GM23248 (cell line): ENCODE results near the gene XKR8. TPM values are rescaled to one million over a fixed set of nuclear protein-coding genes. Genes with fewer than 3 reads are reported as not detected.

ENCODE experiments used
- DNase-seq: peaks from one replicate; pipeline ENCODE4 v3.0.0-alpha.2; 2015
- H2AFZ ChIP-seq: fragments of 200-600 bp; sonication (generic); 2 replicates; pipeline ENCODE4 v1.6.1; 2016; ENCODE audit warnings: antibody characterized with exemption
- H3F3A ChIP-seq: fragments of 200-600 bp; sonication (generic); 2 replicates; pipeline ENCODE4 v1.6.1; 2016; ENCODE audit warnings: mild to moderate bottlenecking, antibody characterized with exemption, mixed run types; ENCODE audit not compliant: insufficient read depth
- H3K27ac ChIP-seq: fragments of 200-600 bp; sonication (generic); 2 replicates; pipeline ENCODE4 v1.5.1; 2016; ENCODE audit warnings: mild to moderate bottlenecking
- H3K27me3 ChIP-seq: fragments of 200-600 bp; sonication (generic); replicated peaks from 2 replicates; pipeline ENCODE4 v1.6.1; 2016; ENCODE audit warnings: mild to moderate bottlenecking; ENCODE audit not compliant: insufficient read depth
- H3K36me3 ChIP-seq: fragments of 200-600 bp; sonication (generic); 2 replicates; pipeline ENCODE4 v1.6.1; 2016; ENCODE audit warnings: low read depth, mild to moderate bottlenecking
- H3K4me1 ChIP-seq: fragments of 200-600 bp; sonication (generic); 2 replicates; pipeline ENCODE4 v1.6.1; 2016; ENCODE audit warnings: mild to moderate bottlenecking; ENCODE audit not compliant: insufficient read depth
- H3K4me2 ChIP-seq: fragments of 200-600 bp; sonication (generic); one replicate; pipeline ENCODE4 v1.6.1; 2016; ENCODE audit warnings: mild to moderate bottlenecking; ENCODE audit not compliant: unreplicated experiment
- H3K4me3 ChIP-seq: fragments of 200-600 bp; sonication (generic); 2 replicates; pipeline ENCODE4 v1.5.1; 2016; ENCODE audit warnings: mild to moderate bottlenecking
- H3K79me2 ChIP-seq: fragments of 200-600 bp; sonication (generic); 2 replicates; pipeline ENCODE4 v1.6.1; 2016; ENCODE audit warnings: mild to moderate bottlenecking; ENCODE audit not compliant: insufficient read depth
- H3K9ac ChIP-seq: fragments of 200-600 bp; sonication (generic); 2 replicates; pipeline ENCODE4 v1.6.1; 2016; ENCODE audit warnings: mild to moderate bottlenecking
- H3K9me2 ChIP-seq: fragments of 200-600 bp; sonication (generic); 2 replicates; pipeline ENCODE4 v1.6.1; 2016; ENCODE audit warnings: mixed run types, mild to moderate bottlenecking, moderate library complexity; ENCODE audit not compliant: insufficient read depth
- H3K9me3 ChIP-seq: fragments of 200-600 bp; sonication (generic); one replicate; pipeline ENCODE4 v1.6.1; 2017; ENCODE audit warnings: low read depth
- H4K20me1 ChIP-seq: fragments of 200-600 bp; sonication (generic); 2 replicates; pipeline ENCODE4 v1.6.0; 2016; ENCODE audit not compliant: insufficient read depth
- EZH2 ChIP-seq: fragments of 200-600 bp; sonication (generic); IDR thresholded peaks from 2 replicates; pipeline ENCODE4 v1.6.1; 2018; ENCODE audit warnings: antibody characterized with exemption, mild to moderate bottlenecking; ENCODE audit not compliant: insufficient read depth, poor library complexity, severe bottlenecking
- EZH2phosphoT487 ChIP-seq: fragments of 200-600 bp; sonication (generic); IDR thresholded peaks from 2 replicates; pipeline ENCODE4 v1.6.1; 2018; ENCODE audit warnings: antibody characterized with exemption, moderate library complexity, mild to moderate bottlenecking, low read depth; ENCODE audit not compliant: insufficient read depth
- WGBS, 2 experiments: methylation state at CpG; one replicate each; pipeline ENCODE4 v1.1.6; 2015 to 2017; ENCODE audit warnings: low lambda C conversion rate in 2 of 2, low coverage in 1 of 2; ENCODE audit errors: missing lambda C conversion rate in 2 of 2; 5-methylcytosine and 5-hydroxymethylcytosine counted together
- in situ Hi-C: fragments of 300-500 bp; cut with MboI; formaldehyde crosslinking; loops from 2 replicates; pipeline ENCODE4 v1.15.0; 2020
- polyA plus RNA-seq: library from polyadenylated mRNA; unstranded; fragments of >200 nt; fragmentation: Nextera tagmentation; extraction: Ambion mirVana; gene quantifications from 2 replicates; pipeline ENCODE4 v1.2.1, GENCODE V29; 2016
- total RNA-seq: library from RNA; depleted of rRNA; stranded (reverse); fragments of >200 nt; shearing (Covaris generic); gene quantifications from 2 replicates; pipeline ENCODE4 v1.2.3, GENCODE V29; 2014

Gene XKR8
- total and polyA plus RNA-seq, 2 experiments from 2014 or later = 5.0 to 8.9 TPM

- Histone ChIP-seq H3K9me3 (no peaks in the 10 kb centered on the region), H3K9ac (no peak overlapping the region), H3K9me2 (no peaks in the 10 kb centered on the region), H3K4me1 (no peaks in the 10 kb centered on the region), H4K20me1 (no peaks in the 10 kb centered on the region), H3K79me2 (no peaks in the 10 kb centered on the region), H3K4me3 (no peak overlapping the region), H3F3A (no peaks in the 10 kb centered on the region), H2AFZ (no peak overlapping the region), H3K4me2 (no peak overlapping the region), H3K36me3 (no peaks in the 10 kb centered on the region), H3K27ac (no peak overlapping the region), H3K27me3 (no peaks in the 10 kb centered on the region)
- no peak for DNase-seq
- WGBS, 2 experiments = 78 to 80% methylated on average over 9 of the region's 9 CpGs
- in situ Hi-C loops = no loop called here
- TF ChIP-seq EZH2phosphoT487 (no peak), EZH2 (no peak)
These were observed 18.8 kb upstream of the XKR8 start for GRCh38 chr1:27940870-27941560.

- H3K9ac ChIP-seq = no peak overlapping the region
- H2AFZ ChIP-seq = no peak overlapping the region
- no peak overlapping the region for H3K4me2 ChIP-seq
- H3K79me2 ChIP-seq = no peaks in the 10 kb centered on the region
- H3K36me3 ChIP-seq = no peaks in the 10 kb centered on the region
- no peaks in the 10 kb centered on the region for H4K20me1 ChIP-seq
- in situ Hi-C loops = no loop called here
- WGBS, 2 experiments = 56 to 59% methylated on average over 11 to 12 of the region's 12 CpGs
- H3K4me3 ChIP-seq = no peak overlapping the region
- no peaks in the 10 kb centered on the region for H3K9me2 ChIP-seq
- no peaks in the 10 kb centered on the region for H3F3A ChIP-seq
- no peaks in the 10 kb centered on the region for H3K4me1 ChIP-seq
- H3K27ac ChIP-seq = no peak overlapping the region
- no peaks in the 10 kb centered on the region for H3K9me3 ChIP-seq
- no peak for DNase-seq
- no peak for TF ChIP-seq EZH2
- no peak for TF ChIP-seq EZH2phosphoT487
- H3K27me3 ChIP-seq = no peaks in the 10 kb centered on the region
These were observed 17.9 kb upstream of the XKR8 start for GRCh38 chr1:27941671-27942540.

DNA sequence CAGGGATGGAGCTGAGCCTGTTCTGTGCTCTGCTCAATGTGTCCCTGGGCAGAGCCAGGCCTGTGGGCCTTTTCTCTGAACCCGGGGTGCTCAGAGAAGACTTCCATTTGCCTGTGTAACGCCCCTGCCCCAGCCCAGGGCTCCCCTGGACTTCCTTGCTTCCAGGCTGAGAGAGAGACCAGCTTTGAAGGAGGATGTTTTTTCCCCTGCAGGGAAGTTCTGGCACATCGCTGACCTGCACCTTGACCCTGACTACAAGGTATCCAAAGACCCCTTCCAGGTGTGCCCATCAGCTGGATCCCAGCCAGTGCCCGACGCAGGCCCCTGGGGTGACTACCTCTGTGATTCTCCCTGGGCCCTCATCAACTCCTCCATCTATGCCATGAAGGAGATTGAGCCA, 14.8 kb upstream of the XKR8 start:
- in situ Hi-C loops = no loop called here
- 53 to 77% methylated on average over 5 of the region's 5 CpGs for WGBS, 2 experiments
- DNase-seq = no peak

GRCh38 chr1:27949027-27949426, 10.7 kb upstream of the XKR8 start:
- in situ Hi-C loops = no loop called here
- Histone ChIP-seq H3K27me3 (no peaks in the 10 kb centered on the region), H3K27ac (no peak overlapping the region), H4K20me1 (no peaks in the 10 kb centered on the region), H3K4me1 (no peaks in the 10 kb centered on the region), H2AFZ (no peak overlapping the region), H3K36me3 (no peaks in the 10 kb centered on the region), H3F3A (no peaks in the 10 kb centered on the region), H3K4me3 (no peak overlapping the region), H3K9ac (no peak overlapping the region), H3K4me2 (no peak overlapping the region), H3K9me2 (no peaks in the 10 kb centered on the region), H3K79me2 (no peaks in the 10 kb centered on the region), H3K9me3 (no peaks in the 10 kb centered on the region)
- DNase-seq = no peak
- TF ChIP-seq EZH2phosphoT487 (no peak), EZH2 (no peak)
- WGBS, 2 experiments = 79 to 85% methylated on average over 8 of the region's 8 CpGs

More for the DNA sequence above, 14.8 kb upstream of the XKR8 start:
- Histone ChIP-seq H3K36me3 (no peaks in the 10 kb centered on the region), H3K9me3 (no peaks in the 10 kb centered on the region), H3F3A (no peaks in the 10 kb centered on the region), H3K27me3 (no peaks in the 10 kb centered on the region), H3K4me1 (no peaks in the 10 kb centered on the region), H3K79me2 (no peaks in the 10 kb centered on the region), H3K9ac (no peak overlapping the region), H3K4me2 (no peak overlapping the region), H3K27ac (no peak overlapping the region), H2AFZ (no peak overlapping the region), H3K9me2 (no peaks in the 10 kb centered on the region), H4K20me1 (no peaks in the 10 kb centered on the region), H3K4me3 (no peak overlapping the region)
- no peak for TF ChIP-seq EZH2phosphoT487
- no peak for TF ChIP-seq EZH2
